Stomach (tissue), 4 donors: ENCODE results near the gene TCF7.

Experiments used
- POLR2AphosphoS5 ChIP-seq, 3 donors: sonication (generic); formaldehyde crosslinking; IDR thresholded peaks; one replicate each; pipeline ENCODE4 v1.6.1; 2016; ENCODE audit warnings: antibody characterized with exemption in 3 of 3
- TF ChIP-seq, protein P1 (sequence below), 7 experiments: fragments of 450-650 bp in 4 of 7; fragments of 200-600 bp in 3 of 7; sonication (generic) in 3 of 7; IDR thresholded peaks; one replicate each; pipeline ENCODE4 v1.5.1; 2016 to 2019; ENCODE audit warnings: antibody characterized with exemption in 7 of 7, control low read depth in 2 of 7, mild to moderate bottlenecking in 1 of 7

DNA sequence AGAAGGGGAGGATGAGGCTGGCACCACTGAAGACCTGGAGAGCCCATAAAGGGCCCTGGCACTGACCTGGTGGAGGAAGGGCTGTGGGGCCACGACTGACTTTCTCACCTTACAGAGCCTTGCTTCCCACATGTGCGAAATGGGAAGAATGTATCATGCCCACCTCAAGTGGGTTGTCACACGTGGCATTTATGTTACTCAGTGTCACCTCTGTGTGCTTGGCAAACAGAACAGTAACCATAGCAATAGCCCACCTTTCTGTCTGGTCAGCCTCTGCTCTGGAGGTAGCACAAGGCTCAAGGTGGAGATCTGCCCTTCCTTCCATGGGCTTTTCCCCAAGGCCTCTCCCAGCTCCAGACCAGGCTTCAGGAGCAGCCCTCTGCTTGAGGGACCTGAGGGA, 16.7 kb downstream of the TCF7 start:
- TF ChIP-seq, protein P1, sequence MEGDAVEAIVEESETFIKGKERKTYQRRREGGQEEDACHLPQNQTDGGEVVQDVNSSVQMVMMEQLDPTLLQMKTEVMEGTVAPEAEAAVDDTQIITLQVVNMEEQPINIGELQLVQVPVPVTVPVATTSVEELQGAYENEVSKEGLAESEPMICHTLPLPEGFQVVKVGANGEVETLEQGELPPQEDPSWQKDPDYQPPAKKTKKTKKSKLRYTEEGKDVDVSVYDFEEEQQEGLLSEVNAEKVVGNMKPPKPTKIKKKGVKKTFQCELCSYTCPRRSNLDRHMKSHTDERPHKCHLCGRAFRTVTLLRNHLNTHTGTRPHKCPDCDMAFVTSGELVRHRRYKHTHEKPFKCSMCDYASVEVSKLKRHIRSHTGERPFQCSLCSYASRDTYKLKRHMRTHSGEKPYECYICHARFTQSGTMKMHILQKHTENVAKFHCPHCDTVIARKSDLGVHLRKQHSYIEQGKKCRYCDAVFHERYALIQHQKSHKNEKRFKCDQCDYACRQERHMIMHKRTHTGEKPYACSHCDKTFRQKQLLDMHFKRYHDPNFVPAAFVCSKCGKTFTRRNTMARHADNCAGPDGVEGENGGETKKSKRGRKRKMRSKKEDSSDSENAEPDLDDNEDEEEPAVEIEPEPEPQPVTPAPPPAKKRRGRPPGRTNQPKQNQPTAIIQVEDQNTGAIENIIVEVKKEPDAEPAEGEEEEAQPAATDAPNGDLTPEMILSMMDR (IDR thresholded peaks at IDR 0.05) = no peak
- no peak for TF ChIP-seq POLR2AphosphoS5 (IDR thresholded peaks at IDR 0.05)
